ENCODE results near the gene GNB3. TPM values are rescaled to one million over a fixed set of nuclear protein-coding genes. Genes with fewer than 3 reads are reported as not detected.

The GNB3 gene
- total and polyA plus RNA-seq, 9 of the 15 experiments (the other 6 are each of a cell fraction or from before 2014, with no cell fraction given), result 1.4 to 5.8 (median 2.0) TPM

DNA sequence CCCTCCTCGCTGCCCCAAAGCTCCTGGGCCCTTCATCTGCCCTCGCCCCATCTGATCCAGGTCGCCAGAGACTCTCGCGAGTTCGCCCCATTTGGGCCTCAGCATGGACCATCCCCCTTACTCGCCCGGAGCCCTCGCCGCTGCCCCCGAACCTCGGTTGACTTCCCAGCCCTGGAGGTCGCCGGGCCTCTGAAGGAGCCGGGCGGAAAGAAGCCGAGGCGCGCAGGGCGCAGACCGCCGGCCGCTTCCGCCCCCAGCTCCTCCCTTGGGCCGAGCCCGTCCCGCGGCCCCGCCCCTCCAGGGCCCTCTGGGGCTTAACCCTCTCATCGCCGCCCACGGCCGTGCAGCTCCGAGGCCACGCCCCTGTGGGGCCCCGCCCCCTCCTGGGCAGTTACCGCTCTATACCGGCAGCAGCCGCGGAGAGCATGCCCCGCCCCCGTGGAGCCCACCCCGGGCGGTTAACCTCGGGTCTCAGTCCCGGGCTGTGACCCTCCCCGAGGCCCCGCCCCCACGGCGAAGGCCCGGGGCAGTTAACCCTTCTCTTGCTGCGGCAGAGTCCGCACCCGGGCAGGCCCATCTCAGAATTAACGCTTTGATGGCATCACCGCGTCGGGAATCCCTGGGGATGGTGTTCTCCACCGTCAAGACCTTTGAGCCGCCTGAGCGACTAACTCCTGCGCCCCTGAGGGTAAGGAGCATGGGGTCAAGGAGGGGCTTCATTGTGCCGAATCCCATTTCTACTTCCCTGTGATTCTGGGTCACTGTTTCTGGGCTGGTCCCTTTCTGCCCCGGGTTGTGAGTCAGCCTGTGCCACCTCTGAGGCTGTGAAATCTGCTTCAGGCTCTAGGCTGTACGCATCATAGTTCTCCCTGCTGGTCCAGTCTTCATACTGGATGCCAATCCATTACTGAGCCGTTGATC is 32.6 kb downstream of the GNB3 start, which contains the start of gene SPSB2 (continued):
- TF ChIP-seq ELF1 (tag; IDR thresholded peaks at IDR 0.05) (peak; percentile 60; the same call in 1 of the 2 replicates), TBP (optimal IDR thresholded peaks at IDR 0.05; ENCODE audit: low read depth, low read length) (peak; percentile 45), ARID1B (IDR thresholded peaks at IDR 0.05) (0 out of 2 replicates have a peak, but pooled peaks have one; percentile 23), ATF1 (CRISPR knock-in tag; IDR thresholded peaks at IDR 0.05) (no peak), ATF1 (tag; IDR thresholded peaks at IDR 0.05) (0 out of 2 replicates have a peak, but pooled peaks have one; percentile 22), PHF21A (IDR thresholded peaks at IDR 0.05; ENCODE audit: borderline replicate concordance, low read depth) (no peak), SP1 (CRISPR knock-in tag; IDR thresholded peaks at IDR 0.05) (peak; percentile 89), HMGN3 (IDR thresholded peaks at IDR 0.05; ENCODE audit: borderline replicate concordance, extremely low read depth, insufficient read length, low read depth, low read length) (peak; percentile 87), NR2C1 (IDR thresholded peaks at IDR 0.05) (peak; percentile 28; the same call in 1 of the 2 replicates), NR2C1 (tag; IDR thresholded peaks at IDR 0.05) (0 out of 2 replicates have a peak, but pooled peaks have one; percentile 40), TOE1 (IDR thresholded peaks at IDR 0.05; ENCODE audit: borderline replicate concordance) (peak; percentile 62; the same call in 1 of the 2 replicates), TOE1 (CRISPR knock-in tag; IDR thresholded peaks at IDR 0.05; ENCODE audit: borderline replicate concordance, low read depth) (no peak), FIP1L1 (IDR thresholded peaks at IDR 0.05; ENCODE audit: low read depth, low read length, poor library complexity, severe bottlenecking) (peak; percentile 39), POLR2A (conservative IDR thresholded peaks at IDR 0.05) (peak; percentile 75), TFAP4 (CRISPR knock-in tag; IDR thresholded peaks at IDR 0.05; ENCODE audit: borderline replicate concordance) (peak; percentile 66; the same call in 1 of the 2 replicates), MAZ (CRISPR knock-in tag; conservative IDR thresholded peaks at IDR 0.05 in 1 of 2, IDR thresholded peaks at IDR 0.05 in 1 of 2) (peak; percentile 54 to 90), STAG1 (CRISPR knock-in tag; IDR thresholded peaks at IDR 0.05; ENCODE audit: borderline replicate concordance) (no peak), HDAC1 (IDR thresholded peaks at IDR 0.05) (peak in 1 of 2 experiments; percentile 6; a peak in 1 of 4 replicates), ZFX (CRISPR knock-in tag; IDR thresholded peaks at IDR 0.05) (peak; percentile 49; the same call in 1 of the 2 replicates)
- TF ChIP-seq, protein P1, sequence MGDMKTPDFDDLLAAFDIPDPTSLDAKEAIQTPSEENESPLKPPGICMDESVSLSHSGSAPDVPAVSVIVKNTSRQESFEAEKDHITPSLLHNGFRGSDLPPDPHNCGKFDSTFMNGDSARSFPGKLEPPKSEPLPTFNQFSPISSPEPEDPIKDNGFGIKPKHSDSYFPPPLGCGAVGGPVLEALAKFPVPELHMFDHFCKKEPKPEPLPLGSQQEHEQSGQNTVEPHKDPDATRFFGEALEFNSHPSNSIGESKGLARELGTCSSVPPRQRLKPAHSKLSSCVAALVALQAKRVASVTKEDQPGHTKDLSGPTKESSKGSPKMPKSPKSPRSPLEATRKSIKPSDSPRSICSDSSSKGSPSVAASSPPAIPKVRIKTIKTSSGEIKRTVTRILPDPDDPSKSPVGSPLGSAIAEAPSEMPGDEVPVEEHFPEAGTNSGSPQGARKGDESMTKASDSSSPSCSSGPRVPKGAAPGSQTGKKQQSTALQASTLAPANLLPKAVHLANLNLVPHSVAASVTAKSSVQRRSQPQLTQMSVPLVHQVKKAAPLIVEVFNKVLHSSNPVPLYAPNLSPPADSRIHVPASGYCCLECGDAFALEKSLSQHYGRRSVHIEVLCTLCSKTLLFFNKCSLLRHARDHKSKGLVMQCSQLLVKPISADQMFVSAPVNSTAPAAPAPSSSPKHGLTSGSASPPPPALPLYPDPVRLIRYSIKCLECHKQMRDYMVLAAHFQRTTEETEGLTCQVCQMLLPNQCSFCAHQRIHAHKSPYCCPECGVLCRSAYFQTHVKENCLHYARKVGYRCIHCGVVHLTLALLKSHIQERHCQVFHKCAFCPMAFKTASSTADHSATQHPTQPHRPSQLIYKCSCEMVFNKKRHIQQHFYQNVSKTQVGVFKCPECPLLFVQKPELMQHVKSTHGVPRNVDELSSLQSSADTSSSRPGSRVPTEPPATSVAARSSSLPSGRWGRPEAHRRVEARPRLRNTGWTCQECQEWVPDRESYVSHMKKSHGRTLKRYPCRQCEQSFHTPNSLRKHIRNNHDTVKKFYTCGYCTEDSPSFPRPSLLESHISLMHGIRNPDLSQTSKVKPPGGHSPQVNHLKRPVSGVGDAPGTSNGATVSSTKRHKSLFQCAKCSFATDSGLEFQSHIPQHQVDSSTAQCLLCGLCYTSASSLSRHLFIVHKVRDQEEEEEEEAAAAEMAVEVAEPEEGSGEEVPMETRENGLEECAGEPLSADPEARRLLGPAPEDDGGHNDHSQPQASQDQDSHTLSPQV (IDR thresholded peaks at IDR 0.05), result peak; percentile 37; the same call in 1 of the 2 replicates
- TF ChIP-seq, protein P2, sequence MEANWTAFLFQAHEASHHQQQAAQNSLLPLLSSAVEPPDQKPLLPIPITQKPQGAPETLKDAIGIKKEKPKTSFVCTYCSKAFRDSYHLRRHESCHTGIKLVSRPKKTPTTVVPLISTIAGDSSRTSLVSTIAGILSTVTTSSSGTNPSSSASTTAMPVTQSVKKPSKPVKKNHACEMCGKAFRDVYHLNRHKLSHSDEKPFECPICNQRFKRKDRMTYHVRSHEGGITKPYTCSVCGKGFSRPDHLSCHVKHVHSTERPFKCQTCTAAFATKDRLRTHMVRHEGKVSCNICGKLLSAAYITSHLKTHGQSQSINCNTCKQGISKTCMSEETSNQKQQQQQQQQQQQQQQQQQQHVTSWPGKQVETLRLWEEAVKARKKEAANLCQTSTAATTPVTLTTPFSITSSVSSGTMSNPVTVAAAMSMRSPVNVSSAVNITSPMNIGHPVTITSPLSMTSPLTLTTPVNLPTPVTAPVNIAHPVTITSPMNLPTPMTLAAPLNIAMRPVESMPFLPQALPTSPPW (CRISPR knock-in tag; IDR thresholded peaks at IDR 0.05), result peak; percentile 72

Measured in K562 (cell line).